CD4-positive, alpha-beta T cell (primary cell): ENCODE data around the gene TBC1D7. TPM values are rescaled to one million over a fixed set of nuclear protein-coding genes. Genes with fewer than 3 reads are reported as not detected.

Experiments
- ATAC-seq: fragments of 200-7000 bp; cut with Tn5 transposase; one replicate; pipeline ENCODE4 v1.10.0; 2022; ENCODE audit warnings: mild to moderate bottlenecking; ENCODE audit not compliant: poor library complexity
- CTCF ChIA-PET: fragments of 350-600 bp; sonication (Branson Sonifier 250); formaldehyde crosslinking; loops from one replicate; lab custom pipeline; 2021; ENCODE audit warnings: antibody characterized with exemption, inconsistent platforms; lab: Charles Lee
- POLR2A ChIA-PET: fragments of 350-600 bp; sonication (Branson Sonifier 250); formaldehyde crosslinking; loops from one replicate; lab custom pipeline; 2021; ENCODE audit warnings: antibody characterized with exemption, inconsistent platforms; lab: Charles Lee
- DNase-seq, 14 experiments: peaks; one replicate each; pipeline ENCODE4 v3.0.0-alpha.2; 2013 to 2020; ENCODE audit warnings: mixed read lengths in 2 of 14
- H3K27ac ChIP-seq, 2 donors: one replicate each; pipeline versions ENCODE4 v1.5.1 to v1.7.0; 2013; ENCODE audit warnings: low read length in 2 of 2, low read depth in 1 of 2, mild to moderate bottlenecking in 1 of 2
- H3K27me3 ChIP-seq, 2 experiments: 1 replicate in 1 of 2; 2 replicates in 1 of 2; pipeline versions ENCODE4 v1.6.1 to v1.7.0; 2013; ENCODE audit warnings: low read length in 2 of 2, control low read depth in 1 of 2, mild to moderate bottlenecking in 1 of 2, moderate library complexity in 1 of 2; ENCODE audit not compliant: insufficient read depth in 2 of 2, control insufficient read depth in 1 of 2
- H3K36me3 ChIP-seq: one replicate; pipeline ENCODE4 v1.6.1; 2013; ENCODE audit warnings: low read length, control low read depth; ENCODE audit not compliant: insufficient read depth
- H3K4me1 ChIP-seq: one replicate; pipeline ENCODE4 v1.6.1; 2013; ENCODE audit warnings: low read length, control low read depth; ENCODE audit not compliant: insufficient read depth
- H3K4me3 ChIP-seq: one replicate; pipeline ENCODE4 v1.5.1; 2013; ENCODE audit warnings: mild to moderate bottlenecking, low read length, moderate library complexity
- H3K9me3 ChIP-seq, 2 experiments: 1 replicate in 1 of 2; 2 replicates in 1 of 2; pipeline versions ENCODE4 v1.6.1 to v1.7.0; 2013; ENCODE audit warnings: low read length in 2 of 2, mild to moderate bottlenecking in 2 of 2, control low read depth in 1 of 2, moderate library complexity in 1 of 2; ENCODE audit not compliant: control insufficient read depth in 1 of 2, insufficient read depth in 1 of 2
- H3K27ac Mint-ChIP-seq: one replicate; pipeline ENCODE4 v1.8.0; 2020; ENCODE audit warnings: mixed read lengths
- H3K27me3 Mint-ChIP-seq: one replicate; pipeline ENCODE4 v1.8.0; 2021; ENCODE audit warnings: mixed read lengths
- H3K36me3 Mint-ChIP-seq: one replicate; pipeline ENCODE4 v1.8.0; 2021; ENCODE audit warnings: low read depth, mixed read lengths
- H3K4me1 Mint-ChIP-seq: one replicate; pipeline ENCODE4 v1.8.0; 2021; ENCODE audit warnings: low read depth, mixed read lengths
- H3K4me3 Mint-ChIP-seq: one replicate; pipeline ENCODE4 v1.8.0; 2020; ENCODE audit warnings: mild to moderate bottlenecking, mixed read lengths
- H3K9me3 Mint-ChIP-seq: one replicate; pipeline ENCODE4 v1.8.0; 2020; ENCODE audit warnings: mixed read lengths
- CTCF ChIP-seq: fragments of 200-600 bp; IDR thresholded peaks from one replicate; pipeline ENCODE4 v1.8.0; 2022; ENCODE audit warnings: antibody characterized with exemption, mild to moderate bottlenecking
- intact Hi-C, 2 experiments: fragments of 100-400 bp; cut with DNase I in 1 of 2; cut with micrococcal nuclease in 1 of 2; formaldehyde crosslinking; loops; one replicate each; pipeline versions ENCODE4 v1.15.1 to v1.9.0; 2023 to 2025; cut with DNase I, micrococcal nuclease
- total RNA-seq, 174 experiments: library from RNA in 2 of 174; stranded (reverse) in 2 of 174; gene quantifications; one replicate each; pipeline ENCODE4 v1.2.3 and lab custom pipeline; 2021 to 2026

Gene TBC1D7
- total RNA-seq, 2 experiments from 2014 or later = 10.2 to 12.3 TPM

- Histone ChIP-seq H3K27me3 (no peaks in the 10 kb centered on the region), H3K36me3 (peaks cover 62% of the 10 kb centered on the region), H3K9me3 (no peaks in the 10 kb centered on the region), H3K4me1 (peaks cover 14% of the 10 kb centered on the region), H3K27ac (no peak overlapping the region), H3K4me3 (no peak overlapping the region)
- no peak for DNase-seq
- Mint-ChIP-seq H3K4me3 (no peak overlapping the region), H3K36me3 (peaks cover 96% of the 10 kb centered on the region), H3K4me1 (peaks cover 18% of the 10 kb centered on the region), H3K27me3 (no peaks in the 10 kb centered on the region), H3K9me3 (no peaks in the 10 kb centered on the region), H3K27ac (no peak overlapping the region)
- POLR2A ChIA-PET = interaction anchor here (0.8 kb wide), 1 partner anchor 28 kb away, joined by 3 read pairs; the partner anchor contains the start of gene TBC1D7
- ATAC-seq = no peak
- CTCF ChIA-PET = interaction anchor here (1.2 kb wide), 1 partner anchor 25 kb away, joined by 3 read pairs; no protein-coding TSS in a partner anchor
- intact Hi-C loops = no loop called here
- no peak for TF ChIP-seq CTCF
Measured at GRCh38 chr6:13299403-13299821, 28.9 kb downstream of the TBC1D7 start.

GRCh38 chr6:13298446-13298845, 29.9 kb downstream of the TBC1D7 start:
- peaks cover 13% of the 10 kb centered on the region for H3K4me1 ChIP-seq
- intact Hi-C loops = no loop called here
- H3K27me3 Mint-ChIP-seq = no peaks in the 10 kb centered on the region
- H3K27ac ChIP-seq = no peak overlapping the region
- peaks cover 66% of the 10 kb centered on the region for H3K36me3 ChIP-seq
- DNase-seq (no peak), ATAC-seq (no peak)
- peaks cover 95% of the 10 kb centered on the region for H3K36me3 Mint-ChIP-seq
- no peak for TF ChIP-seq CTCF
- no peaks in the 10 kb centered on the region for H3K9me3 ChIP-seq
- no peak overlapping the region for H3K4me3 Mint-ChIP-seq
- H3K4me3 ChIP-seq = no peak overlapping the region
- POLR2A ChIA-PET = no interaction called here
- H3K27me3 ChIP-seq = no peaks in the 10 kb centered on the region
- no peak overlapping the region for H3K27ac Mint-ChIP-seq
- peaks cover 11% of the 10 kb centered on the region for H3K4me1 Mint-ChIP-seq
- H3K9me3 Mint-ChIP-seq = no peaks in the 10 kb centered on the region
- CTCF ChIA-PET = no interaction called here

DNA sequence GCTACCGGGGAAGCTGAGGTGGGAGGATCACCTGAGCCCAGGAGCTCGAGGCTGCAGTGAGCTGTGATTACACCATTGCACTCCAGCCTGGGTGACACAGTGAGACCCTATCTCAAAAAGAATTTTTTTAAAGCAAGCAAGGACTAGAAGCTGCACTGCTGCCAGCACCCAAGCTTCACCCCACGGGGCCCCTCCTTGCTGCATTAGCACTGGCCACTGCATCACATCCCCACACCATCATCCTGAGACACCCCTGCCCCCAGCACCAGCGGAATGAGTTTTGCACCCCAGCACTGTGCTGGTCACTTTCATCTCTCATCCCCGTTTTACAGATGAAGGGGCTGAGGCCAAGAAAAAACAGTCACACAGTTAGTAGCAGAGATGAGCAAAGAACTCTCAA, 30.9 kb downstream of the TBC1D7 start:
- Mint-ChIP-seq H3K9me3 (no peaks in the 10 kb centered on the region), H3K27ac (no peak overlapping the region), H3K4me1 (peaks cover under 1% of the 10 kb centered on the region), H3K4me3 (no peak overlapping the region), H3K36me3 (peaks cover 95% of the 10 kb centered on the region), H3K27me3 (no peaks in the 10 kb centered on the region)
- DNase-seq = no peak
- peaks cover 65% of the 10 kb centered on the region for H3K36me3 ChIP-seq
- H3K9me3 ChIP-seq = no peaks in the 10 kb centered on the region
- H3K4me1 ChIP-seq = peaks cover 3% of the 10 kb centered on the region
- ATAC-seq = no peak
- no peak for TF ChIP-seq CTCF
- no peak overlapping the region for H3K27ac ChIP-seq
- intact Hi-C loops = no loop called here
- no peak overlapping the region for H3K4me3 ChIP-seq
- H3K27me3 ChIP-seq = no peaks in the 10 kb centered on the region
- ChIA-PET CTCF (no interaction called here), POLR2A (no interaction called here)
